Activated gamma-delta T cell treated with Interleukin-2 at 50 U/mL for 16 hours (primary cell): ENCODE results near the gene FEM1C.

Experiments
- DNase-seq: peaks from one replicate; pipeline ENCODE4 v3.0.0-alpha.2; 2020

Gene FEM1C

GRCh38 chr5:115556276-115556675, 11.7 kb upstream of the FEM1C start:
- DNase-seq = no peak

- DNase-seq = no peak
Measured at GRCh38 chr5:115555084-115555633, 10.6 kb upstream of the FEM1C start.

GRCh38 chr5:115553082-115553481, 8.5 kb upstream of the FEM1C start:
- DNase-seq = no peak

GRCh38 chr5:115551415-115551814, 6.8 kb upstream of the FEM1C start:
- no peak for DNase-seq

- DNase-seq = peak; percentile 4
Measured at GRCh38 chr5:115549154-115549553, 4.6 kb upstream of the FEM1C start.

- DNase-seq = no peak
Measured at GRCh38 chr5:115548683-115549082, 4.1 kb upstream of the FEM1C start.

- no peak for DNase-seq
Measured at GRCh38 chr5:115545351-115545882, 842 bp upstream of the FEM1C start.

GRCh38 chr5:115544043-115544435, 536 bp downstream of the FEM1C start:
- DNase-seq = peak; percentile 39

GRCh38 chr5:115543365-115544042, 1.1 kb downstream of the FEM1C start:
- DNase-seq = no peak

- DNase-seq = no peak
Measured at GRCh38 chr5:115542651-115543364, 1.8 kb downstream of the FEM1C start.

GRCh38 chr5:115542086-115542485, 2.5 kb downstream of the FEM1C start:
- DNase-seq = no peak

- no peak for DNase-seq
Measured at GRCh38 chr5:115541611-115542010, 3.0 kb downstream of the FEM1C start.

- no peak for DNase-seq
Measured at GRCh38 chr5:115535479-115536035, 9.0 kb downstream of the FEM1C start.

GRCh38 chr5:115532517-115532916, 12.1 kb downstream of the FEM1C start:
- no peak for DNase-seq

GRCh38 chr5:115531787-115532367, 12.7 kb downstream of the FEM1C start:
- no peak for DNase-seq

- no peak for DNase-seq
Measured at GRCh38 chr5:115531380-115531779, 13.2 kb downstream of the FEM1C start.

GRCh38 chr5:115530426-115530825, 14.1 kb downstream of the FEM1C start:
- no peak for DNase-seq

- no peak for DNase-seq
Measured at GRCh38 chr5:115526604-115527003, 18.0 kb downstream of the FEM1C start.

GRCh38 chr5:115524199-115524847, 20.3 kb downstream of the FEM1C start:
- DNase-seq = no peak

GRCh38 chr5:115522832-115523403, 21.7 kb downstream of the FEM1C start:
- DNase-seq = no peak

GRCh38 chr5:115520191-115520590, 24.4 kb downstream of the FEM1C start:
- no peak for DNase-seq

GRCh38 chr5:115516372-115516771, 28.2 kb downstream of the FEM1C start:
- no peak for DNase-seq
